Ishikawa (cell line): Measurements from ENCODE around the gene LIMCH1.

Source experiments
- CEBPB ChIP-seq: IDR thresholded peaks from 2 replicates; pipeline ENCODE4 v1.6.1; 2012
- CREB1 ChIP-seq: IDR thresholded peaks from 2 replicates; pipeline ENCODE4 v1.6.1; 2012; ENCODE audit warnings: low read depth
- EP300 ChIP-seq: IDR thresholded peaks from 2 replicates; pipeline ENCODE4 v1.6.1; 2012; ENCODE audit warnings: borderline replicate concordance
- FOXM1 ChIP-seq: IDR thresholded peaks from 2 replicates; pipeline ENCODE4 v1.6.1; 2012; ENCODE audit warnings: low read depth, borderline replicate concordance
- RAD21 ChIP-seq: IDR thresholded peaks from 2 replicates; pipeline ENCODE4 v1.6.1; 2012; ENCODE audit warnings: low read depth
- REST ChIP-seq: IDR thresholded peaks from 2 replicates; pipeline ENCODE4 v1.6.1; 2012; ENCODE audit warnings: low read depth, mild to moderate bottlenecking
- TAF1 ChIP-seq: IDR thresholded peaks from 2 replicates; pipeline ENCODE4 v1.6.1; 2012; ENCODE audit warnings: low read depth, mild to moderate bottlenecking
- YY1 ChIP-seq: IDR thresholded peaks from 2 replicates; pipeline ENCODE4 v1.6.1; 2012; ENCODE audit warnings: low read depth

- TF ChIP-seq REST (no peak), TAF1 (no peak), CREB1 (no peak), YY1 (no peak), EP300 (no peak), RAD21 (no peak), CEBPB (no peak), FOXM1 (no peak)
Measured at GRCh38 chr4:41741354-41741753, 203.4 kb downstream of the LIMCH1 start.
